HCT116 (cell line): ENCODE data around the gene HUS1. TPM values are rescaled to one million over a fixed set of nuclear protein-coding genes. Genes with fewer than 3 reads are reported as not detected.
A peak's percentile ranks its signal among the peaks of the same experiment; 100 is the strongest.

Experiments used
- ATAC-seq: fragments of 200-7000 bp; cut with Tn5 transposase; 2 replicates; pipeline ENCODE4 v1.9.1; 2020; ENCODE audit warnings: mild to moderate bottlenecking, moderate library complexity
- BruUV-seq: library from RNA; stranded (reverse); fragments of 400-500 nt; replicated peaks from 2 replicates; lab custom pipeline; 2021; lab: Mats Ljungman, UMichigan
- CTCF ChIA-PET: fragments of 300-600 bp; sonication (Branson Sonifier 250); formaldehyde crosslinking; loops from one replicate; lab custom pipeline; 2021; ENCODE audit warnings: antibody characterized with exemption; lab: Charles Lee
- POLR2A ChIA-PET: fragments of 300-600, 350-600 bp; sonication (Branson Sonifier 250); formaldehyde crosslinking; loops from one replicate; lab custom pipeline; 2021; ENCODE audit warnings: antibody characterized with exemption; lab: Charles Lee
- RAD21 ChIA-PET, 2 experiments: fragments of 300-600 bp; sonication (Branson Sonifier 250); formaldehyde crosslinking; loops; one replicate each; lab custom pipeline; 2023; ENCODE audit warnings: low total read pairs in 2 of 2; ENCODE audit not compliant: uncharacterized antibody in 2 of 2, unreplicated experiment in 2 of 2, low non-redundant PET in 1 of 2; lab: Charles Lee
- DNase-seq: peaks from one replicate; pipeline ENCODE4 v3.0.0-alpha.2; 2010; ENCODE audit warnings: low read depth, low spot score
- H2AFZ ChIP-seq: fragments of 200-600 bp; shearing (Covaris generic), sonication (generic); 2 replicates; pipeline ENCODE4 v1.6.1; 2017; ENCODE audit warnings: low read depth, mixed run types, mixed read lengths, antibody characterized with exemption, low read length; ENCODE audit not compliant: poor library complexity, severe bottlenecking
- H3K27ac ChIP-seq: 2 replicates; pipeline ENCODE4 v1.5.1; 2012; ENCODE audit warnings: low read depth, low read length
- H3K27me3 ChIP-seq: fragments of 200-600 bp; sonication (generic); 2 replicates; pipeline ENCODE4 v1.6.1; 2016; ENCODE audit warnings: mixed run types, low read length, mixed read lengths; ENCODE audit not compliant: insufficient read depth
- H3K36me3 ChIP-seq, 2 experiments: fragments of 200-500 bp in 1 of 2; fragments of 200-600 bp in 1 of 2; sonication (Bioruptor generic) in 1 of 2; sonication (generic) in 1 of 2; 2 replicates each; pipeline versions ENCODE4 v1.5.1 to v1.6.1; 2014 to 2016; ENCODE audit warnings: low read length in 2 of 2, inconsistent platforms in 1 of 2, mixed read lengths in 1 of 2, mixed run types in 1 of 2; ENCODE audit not compliant: insufficient read depth in 2 of 2, control insufficient read depth in 1 of 2
- H3K4me1 ChIP-seq, 2 experiments: fragments of 200-600 bp in 1 of 2; sonication (generic) in 1 of 2; 2 replicates each; pipeline versions ENCODE4 v1.5.1 to v1.6.1; 2012 to 2017; ENCODE audit warnings: low read length in 2 of 2, inconsistent platforms in 1 of 2, mild to moderate bottlenecking in 1 of 2, mixed read lengths in 1 of 2, mixed run types in 1 of 2, moderate library complexity in 1 of 2; ENCODE audit not compliant: insufficient read depth in 2 of 2, control insufficient read depth in 1 of 2
- H3K4me2 ChIP-seq: fragments of 200-600 bp; sonication (generic); 2 replicates; pipeline ENCODE4 v1.6.1; 2017; ENCODE audit warnings: mixed run types, low read length, mixed read lengths
- H3K4me3 ChIP-seq, 2 experiments: fragments of 200-600 bp in 1 of 2; sonication (generic) in 1 of 2; replicated peaks in 1 of 2; 2 replicates each; pipeline ENCODE4 v1.5.1; 2011 to 2016; ENCODE audit warnings: low read length in 2 of 2, control low read depth in 1 of 2, low read depth in 1 of 2, mild to moderate bottlenecking in 1 of 2, mixed read lengths in 1 of 2, mixed run types in 1 of 2
- H3K79me2 ChIP-seq: fragments of 200-600 bp; sonication (generic); 2 replicates; pipeline ENCODE4 v1.6.1; 2017; ENCODE audit warnings: mild to moderate bottlenecking, mixed run types, low read length, moderate library complexity, mixed read lengths; ENCODE audit not compliant: insufficient read depth
- H3K9ac ChIP-seq: fragments of 200-600 bp; sonication (generic); 2 replicates; pipeline ENCODE4 v1.6.1; 2016; ENCODE audit warnings: low read length, mixed read lengths
- H3K9me2 ChIP-seq: fragments of 200-600 bp; sonication (generic), shearing (Covaris generic); 2 replicates; pipeline ENCODE4 v1.6.1; 2017; ENCODE audit warnings: mixed run types, mild to moderate bottlenecking, moderate library complexity; ENCODE audit not compliant: insufficient read depth
- H3K9me3 ChIP-seq, 2 experiments: fragments of 200-500 bp in 1 of 2; fragments of 200-600 bp in 1 of 2; sonication (Bioruptor generic) in 1 of 2; sonication (generic) in 1 of 2; 2 replicates each; pipeline ENCODE4 v1.6.1; 2014 to 2017; ENCODE audit warnings: low read length in 2 of 2, mixed read lengths in 2 of 2, inconsistent platforms in 1 of 2, low read depth in 1 of 2, mild to moderate bottlenecking in 1 of 2, mixed run types in 1 of 2, moderate library complexity in 1 of 2; ENCODE audit not compliant: control insufficient read depth in 1 of 2, insufficient read depth in 1 of 2
- H4K20me1 ChIP-seq: fragments of 200-600 bp; sonication (generic), shearing (Covaris generic); 2 replicates; pipeline ENCODE4 v1.6.1; 2017; ENCODE audit warnings: mixed run types, mild to moderate bottlenecking, moderate library complexity; ENCODE audit not compliant: insufficient read depth
- CBX3 ChIP-seq: IDR thresholded peaks from 2 replicates; pipeline ENCODE4 v1.6.1; 2012; ENCODE audit warnings: low read depth
- EGR1 ChIP-seq: IDR thresholded peaks from 2 replicates; pipeline ENCODE4 v1.6.1; 2012; ENCODE audit warnings: low read depth
- FOSL1 ChIP-seq: IDR thresholded peaks from 2 replicates; pipeline ENCODE4 v1.6.1; 2012; ENCODE audit warnings: low read depth
- JUND ChIP-seq: IDR thresholded peaks from 2 replicates; pipeline ENCODE4 v1.6.1; 2012
- POLR2AphosphoS5 ChIP-seq: IDR thresholded peaks from 2 replicates; pipeline ENCODE4 v1.6.1; 2011; ENCODE audit warnings: mild to moderate bottlenecking, low read depth, low read length, moderate library complexity
- RAD21 ChIP-seq: IDR thresholded peaks from 2 replicates; pipeline ENCODE4 v1.6.1; 2012; ENCODE audit warnings: low read depth, mild to moderate bottlenecking
- SP1 ChIP-seq: IDR thresholded peaks from 2 replicates; pipeline ENCODE4 v1.6.1; 2012; ENCODE audit warnings: low read depth
- SRF ChIP-seq: IDR thresholded peaks from 2 replicates; pipeline ENCODE4 v1.6.1; 2012; ENCODE audit warnings: low read depth
- TCF7L2 ChIP-seq: IDR thresholded peaks from 2 replicates; pipeline ENCODE4 v1.7.0; 2011; ENCODE audit warnings: borderline replicate concordance, inconsistent platforms; ENCODE audit not compliant: insufficient read depth, insufficient read length; ENCODE audit errors: extremely low read depth
- YY1 ChIP-seq: IDR thresholded peaks from 2 replicates; pipeline ENCODE4 v1.6.1; 2011; ENCODE audit warnings: low read length, low read depth, moderate library complexity, mild to moderate bottlenecking; ENCODE audit not compliant: insufficient replicate concordance; ENCODE audit errors: extremely low read depth
- intact Hi-C: fragments of 100-400 bp; cut with micrococcal nuclease; formaldehyde crosslinking; loops from 2 replicates; pipeline ENCODE4 v1.10.0; 2022
- total RNA-seq: library from RNA; stranded (reverse); gene quantifications from one replicate; pipeline ENCODE4 v1.2.1, GENCODE V29; 2021; ENCODE audit not compliant: unreplicated experiment
- TF ChIP-seq, protein P1 (sequence below), 3 experiments: fragments of 200-600 bp in 1 of 3; sonication (generic) in 1 of 3; IDR thresholded peaks in 2 of 3; conservative IDR thresholded peaks in 1 of 3; 2 replicates each; pipeline ENCODE4 v1.5.1; 2012 to 2017; ENCODE audit warnings: low read depth in 2 of 3, low read length in 2 of 3, antibody characterized with exemption in 1 of 3, borderline replicate concordance in 1 of 3, control low read depth in 1 of 3, mild to moderate bottlenecking in 1 of 3, mixed read lengths in 1 of 3, mixed run types in 1 of 3, moderate library complexity in 1 of 3; ENCODE audit not compliant: insufficient read depth in 1 of 3
- TF ChIP-seq, protein P2 (sequence below): IDR thresholded peaks from 2 replicates; pipeline ENCODE4 v1.6.1; 2012

The HUS1 gene
- total RNA-seq, 1 experiment from 2014 or later = 30.0 TPM

DNA sequence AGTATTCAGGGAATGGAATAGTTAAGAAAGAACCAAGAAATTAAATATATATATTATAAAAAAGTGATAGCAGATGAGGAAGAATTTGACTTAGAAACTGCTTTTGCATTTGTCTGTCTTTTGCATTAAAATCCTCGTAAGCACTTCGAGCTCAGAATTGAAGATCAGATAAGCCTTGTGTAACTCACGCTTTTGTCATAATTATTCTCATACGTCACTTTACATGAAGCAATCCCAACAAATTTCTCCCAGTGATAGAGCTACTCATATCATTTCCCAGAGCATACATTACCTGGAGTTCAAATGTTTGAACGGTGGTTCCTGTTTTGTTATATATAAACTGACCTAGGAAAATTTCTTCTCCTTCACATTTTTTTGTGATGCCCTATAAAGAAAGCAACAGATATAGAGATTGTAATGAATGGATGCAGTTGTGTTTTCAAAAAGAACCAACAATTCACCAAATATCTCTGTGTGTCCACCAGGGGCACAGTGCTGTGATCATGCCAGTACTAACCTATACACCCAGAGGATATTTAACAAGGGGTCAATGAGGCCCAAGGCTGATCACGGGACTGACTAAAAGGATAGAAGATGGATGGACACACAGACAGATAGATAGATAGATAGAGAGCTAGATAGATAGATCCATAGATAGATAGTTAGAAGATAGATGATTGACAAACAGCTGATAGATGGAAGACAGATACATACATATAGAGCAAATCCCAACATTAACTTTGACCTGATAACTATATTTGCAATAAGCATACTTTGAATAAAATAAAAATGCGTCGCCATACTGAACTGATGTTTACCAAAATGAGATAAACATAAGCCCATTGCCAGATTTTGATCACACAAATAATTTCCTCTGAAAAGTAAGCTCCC, 9.3 kb upstream of the HUS1 start:
- BruUV-seq = no TSS peak
- no peak overlapping the region for H3K4me3 ChIP-seq
- no peak overlapping the region for H3K27ac ChIP-seq
- ChIA-PET RAD21 (no interaction called here), CTCF (interaction anchor here (1.0 to 2.0 kb wide), 3 partner anchors 12 to 121 kb away, joined by 3 to 12 read pairs (median 4); no protein-coding TSS in a partner anchor), POLR2A (interaction anchor here (0.8 to 1.2 kb wide), 3 partner anchors 11 to 104 kb away, joined by 5 to 6 read pairs (median 5); partner anchors contain the start of gene UPP1)
- no peak for DNase-seq
- H3K4me1 ChIP-seq = peaks cover 2 to 5% of the 10 kb centered on the region in 2 experiments; a peak in 2 of 4 replicates
- intact Hi-C loops = no loop called here
- H3K4me2 ChIP-seq = no peak overlapping the region
- H3K79me2 ChIP-seq = no peaks in the 10 kb centered on the region
- no peaks in the 10 kb centered on the region for H3K9me3 ChIP-seq
- no peaks in the 10 kb centered on the region for H3K36me3 ChIP-seq
- no peaks in the 10 kb centered on the region for H3K9me2 ChIP-seq
- H4K20me1 ChIP-seq = no peaks in the 10 kb centered on the region
- H2AFZ ChIP-seq = no peak overlapping the region
- H3K9ac ChIP-seq = no peak overlapping the region
- ATAC-seq = peak; percentile 83
- no peaks in the 10 kb centered on the region for H3K27me3 ChIP-seq
- TF ChIP-seq, protein P1, sequence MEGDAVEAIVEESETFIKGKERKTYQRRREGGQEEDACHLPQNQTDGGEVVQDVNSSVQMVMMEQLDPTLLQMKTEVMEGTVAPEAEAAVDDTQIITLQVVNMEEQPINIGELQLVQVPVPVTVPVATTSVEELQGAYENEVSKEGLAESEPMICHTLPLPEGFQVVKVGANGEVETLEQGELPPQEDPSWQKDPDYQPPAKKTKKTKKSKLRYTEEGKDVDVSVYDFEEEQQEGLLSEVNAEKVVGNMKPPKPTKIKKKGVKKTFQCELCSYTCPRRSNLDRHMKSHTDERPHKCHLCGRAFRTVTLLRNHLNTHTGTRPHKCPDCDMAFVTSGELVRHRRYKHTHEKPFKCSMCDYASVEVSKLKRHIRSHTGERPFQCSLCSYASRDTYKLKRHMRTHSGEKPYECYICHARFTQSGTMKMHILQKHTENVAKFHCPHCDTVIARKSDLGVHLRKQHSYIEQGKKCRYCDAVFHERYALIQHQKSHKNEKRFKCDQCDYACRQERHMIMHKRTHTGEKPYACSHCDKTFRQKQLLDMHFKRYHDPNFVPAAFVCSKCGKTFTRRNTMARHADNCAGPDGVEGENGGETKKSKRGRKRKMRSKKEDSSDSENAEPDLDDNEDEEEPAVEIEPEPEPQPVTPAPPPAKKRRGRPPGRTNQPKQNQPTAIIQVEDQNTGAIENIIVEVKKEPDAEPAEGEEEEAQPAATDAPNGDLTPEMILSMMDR (IDR thresholded peaks at IDR 0.05 in 2 of 3, conservative IDR thresholded peaks at IDR 0.05 in 1 of 3; ENCODE audit: borderline replicate concordance in 1 of 3, insufficient read depth in 1 of 3, low read depth in 2 of 3, low read length in 2 of 3) = peak in 2 of 3 experiments; percentile 66 to 74; a peak in 4 of 6 replicates
- TF ChIP-seq RAD21 = peak; percentile 26; the same call in 1 of the 2 replicates
- TF ChIP-seq POLR2AphosphoS5 = no peak

DNA sequence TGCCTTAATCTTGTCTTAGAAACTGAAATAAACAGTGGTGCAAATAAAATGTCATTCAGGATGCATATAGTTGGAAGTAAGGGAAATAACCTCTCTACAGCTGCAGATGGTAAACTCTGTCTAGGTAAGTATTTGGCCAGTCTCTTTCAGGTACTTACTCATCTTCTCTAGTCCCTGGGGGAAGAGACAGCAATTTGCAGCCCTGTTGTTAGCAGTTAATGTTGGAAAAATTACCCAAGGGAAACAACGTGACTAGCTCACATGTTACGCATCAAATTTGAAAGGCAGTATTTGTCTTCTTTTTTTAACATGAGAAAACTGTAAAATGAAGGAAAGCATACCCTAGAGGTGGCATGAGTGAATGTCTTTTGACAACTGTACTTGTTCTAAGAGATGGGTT, 3.2 kb upstream of the HUS1 start:
- Histone ChIP-seq H3K4me3 (no peak overlapping the region), H3K9ac (no peak overlapping the region), H3K27ac (no peak overlapping the region), H3K9me3 (no peaks in the 10 kb centered on the region), H3K27me3 (no peaks in the 10 kb centered on the region), H3K9me2 (no peaks in the 10 kb centered on the region), H2AFZ (no peak overlapping the region), H3K36me3 (peaks cover 0 to 7% of the 10 kb centered on the region in 2 experiments; a peak in 1 of 4 replicates), H3K79me2 (peaks cover 14% of the 10 kb centered on the region), H4K20me1 (no peaks in the 10 kb centered on the region), H3K4me1 (peaks cover 5 to 7% of the 10 kb centered on the region in 2 experiments; a peak in 2 of 4 replicates), H3K4me2 (no peak overlapping the region)
- ChIA-PET POLR2A (interaction anchor here (1.2 to 1.8 kb wide), 2 partner anchors 105 to 106 kb away, joined by 3 to 5 read pairs; partner anchors contain the start of gene UPP1), RAD21 (no interaction called here), CTCF (interaction anchor here (1.0 kb wide), 1 partner anchor 14 kb away, joined by 4 read pairs; no protein-coding TSS in a partner anchor)
- ATAC-seq (no peak), DNase-seq (no peak)
- BruUV-seq = no TSS peak
- intact Hi-C loops = no loop called here
- TF ChIP-seq SRF (no peak), FOSL1 (no peak), SP1 (no peak), TCF7L2 (no peak), POLR2AphosphoS5 (no peak), RAD21 (no peak), CBX3 (no peak), JUND (no peak), YY1 (no peak), EGR1 (no peak)
- TF ChIP-seq, protein P2, sequence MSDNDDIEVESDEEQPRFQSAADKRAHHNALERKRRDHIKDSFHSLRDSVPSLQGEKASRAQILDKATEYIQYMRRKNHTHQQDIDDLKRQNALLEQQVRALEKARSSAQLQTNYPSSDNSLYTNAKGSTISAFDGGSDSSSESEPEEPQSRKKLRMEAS = no peak
- TF ChIP-seq, protein P1 (IDR thresholded peaks at IDR 0.05 in 2 of 3, conservative IDR thresholded peaks at IDR 0.05 in 1 of 3; ENCODE audit: borderline replicate concordance in 1 of 3, insufficient read depth in 1 of 3, low read depth in 2 of 3, low read length in 2 of 3) = no peak
